SK-N-SH (cell line): ENCODE measurements around the gene TXNRD2. TPM values are rescaled to one million over a fixed set of nuclear protein-coding genes. Genes with fewer than 3 reads are reported as not detected.

ENCODE experiments used
- CTCF ChIA-PET: fragments of 300-600, 350-600 bp; formaldehyde crosslinking; extraction: SDS; loops from one replicate; lab custom pipeline; 2021; lab: Yijun Ruan, JAX
- POLR2A ChIA-PET: fragments of 350-600 bp; sonication (Branson Sonifier 250); formaldehyde crosslinking; extraction: SDS; loops from one replicate; lab custom pipeline; 2020; ENCODE audit warnings: antibody characterized with exemption, inconsistent platforms; lab: Yijun Ruan, JAX
- DNase-seq: peaks from one replicate; pipeline ENCODE4 v3.0.0; 2012
- H2AFZ ChIP-seq: fragments of 200-600 bp; sonication (generic); 2 replicates; pipeline ENCODE4 v1.8.1; 2016; ENCODE audit warnings: antibody characterized with exemption, mild to moderate bottlenecking, low read depth
- H3F3A ChIP-seq: fragments of 200-600 bp; sonication (generic); replicated peaks from 2 replicates; pipeline ENCODE3; 2016; ENCODE audit warnings: antibody characterized with exemption, mild to moderate bottlenecking; ENCODE audit not compliant: insufficient read depth
- H3K27ac ChIP-seq, 2 experiments: fragments of 200-500 bp in 1 of 2; fragments of 200-600 bp in 1 of 2; sonication (Bioruptor generic) in 1 of 2; sonication (generic), shearing (Covaris generic) in 1 of 2; 2 replicates each; pipeline versions ENCODE4 v1.5.1 to v1.6.1; 2014 to 2016; ENCODE audit warnings: low read depth in 2 of 2, inconsistent platforms in 1 of 2, low read length in 1 of 2, mild to moderate bottlenecking in 1 of 2, mixed read lengths in 1 of 2
- H3K27me3 ChIP-seq: fragments of 200-600 bp; sonication (generic), shearing (Covaris generic); 2 replicates; pipeline ENCODE4 v1.6.1; 2016; ENCODE audit warnings: mixed run types; ENCODE audit not compliant: insufficient read depth
- H3K36me3 ChIP-seq, 2 experiments: fragments of 200-500 bp in 1 of 2; fragments of 200-600 bp in 1 of 2; sonication (Bioruptor generic) in 1 of 2; sonication (generic) in 1 of 2; replicated peaks in 1 of 2; 2 replicates each; pipeline versions ENCODE3 to v1.5.1; 2014 to 2016; ENCODE audit warnings: low read length in 1 of 2, mild to moderate bottlenecking in 1 of 2; ENCODE audit not compliant: insufficient read depth in 2 of 2, control insufficient read depth in 1 of 2
- H3K4me1 ChIP-seq, 2 experiments: fragments of 200-500 bp in 1 of 2; fragments of 200-600 bp in 1 of 2; sonication (Bioruptor generic) in 1 of 2; sonication (generic), shearing (Covaris generic) in 1 of 2; 2 replicates each; pipeline versions ENCODE4 v1.5.1 to v1.6.1; 2014 to 2016; ENCODE audit warnings: low read depth in 1 of 2, low read length in 1 of 2, mixed run types in 1 of 2; ENCODE audit not compliant: insufficient read depth in 2 of 2, control insufficient read depth in 1 of 2
- H3K4me2 ChIP-seq: fragments of 200-600 bp; sonication (generic), shearing (Covaris generic); 2 replicates; pipeline ENCODE4 v1.6.1; 2017; ENCODE audit warnings: mixed run types
- H3K4me3 ChIP-seq, 2 experiments: fragments of 200-500 bp in 1 of 2; fragments of 200-600 bp in 1 of 2; sonication (Bioruptor generic) in 1 of 2; sonication (generic), shearing (Covaris generic) in 1 of 2; 2 replicates each; pipeline versions ENCODE4 v1.5.1 to v1.8.1; 2014 to 2016; ENCODE audit warnings: low read depth in 2 of 2, inconsistent platforms in 1 of 2, low read length in 1 of 2, mild to moderate bottlenecking in 1 of 2, mixed read lengths in 1 of 2, moderate library complexity in 1 of 2
- H3K79me2 ChIP-seq: fragments of 200-600 bp; sonication (generic); 2 replicates; pipeline ENCODE4 v1.8.1; 2017; ENCODE audit warnings: mild to moderate bottlenecking; ENCODE audit not compliant: insufficient read depth
- H3K9ac ChIP-seq: fragments of 200-600 bp; sonication (generic); 2 replicates; pipeline ENCODE4 v1.6.1; 2017; ENCODE audit warnings: mixed run types
- H3K9me2 ChIP-seq: fragments of 200-600 bp; sonication (generic); 2 replicates; pipeline ENCODE4 v1.6.1; 2017; ENCODE audit warnings: mixed run types
- H3K9me3 ChIP-seq: fragments of 200-600 bp; sonication (generic); 2 replicates; pipeline ENCODE4 v1.6.1; 2017; ENCODE audit warnings: mixed run types, mild to moderate bottlenecking, moderate library complexity
- H4K20me1 ChIP-seq: fragments of 200-600 bp; sonication (generic); 2 replicates; pipeline ENCODE4 v1.6.1; 2017; ENCODE audit warnings: mild to moderate bottlenecking, mixed run types; ENCODE audit not compliant: insufficient read depth
- CHD2 ChIP-seq: fragments of 150-350 bp; IDR thresholded peaks from 2 replicates; pipeline ENCODE4 v1.6.1; 2018; ENCODE audit warnings: low read length; ENCODE audit not compliant: partially characterized antibody
- EP300 ChIP-seq, 2 experiments: IDR thresholded peaks; 2 replicates each; pipeline versions ENCODE4 v1.4.0 to v1.6.1; 2012; ENCODE audit warnings: borderline replicate concordance in 1 of 2, low read depth in 1 of 2, low read length in 1 of 2
- FOSL2 ChIP-seq: IDR thresholded peaks from 2 replicates; pipeline ENCODE4 v1.4.0; 2012; ENCODE audit warnings: low read depth, mild to moderate bottlenecking, moderate library complexity, borderline replicate concordance
- FOXJ3 ChIP-seq: sonication (generic); formaldehyde crosslinking; IDR thresholded peaks from 2 replicates; pipeline ENCODE4 v1.5.1; 2020; ENCODE audit warnings: mild to moderate bottlenecking, missing genetic modification reagents
- FOXM1 ChIP-seq: IDR thresholded peaks from 2 replicates; pipeline ENCODE4 v1.4.0; 2012; ENCODE audit warnings: low read depth, mild to moderate bottlenecking
- GABPA ChIP-seq: IDR thresholded peaks from 2 replicates; pipeline ENCODE4 v1.4.0; 2012; ENCODE audit warnings: low read depth, mild to moderate bottlenecking
- GATA2 ChIP-seq: sonication (generic); formaldehyde crosslinking; IDR thresholded peaks from 2 replicates; pipeline ENCODE4 v1.5.0; 2020; ENCODE audit warnings: mild to moderate bottlenecking, missing genetic modification reagents
- JUND ChIP-seq: IDR thresholded peaks from 2 replicates; pipeline ENCODE4 v1.4.0; 2012
- MXI1 ChIP-seq: IDR thresholded peaks from 2 replicates; pipeline ENCODE4 v1.6.1; 2012; ENCODE audit warnings: mild to moderate bottlenecking, low read depth, low read length, improper control_type of control experiment
- NFIC ChIP-seq: IDR thresholded peaks from 2 replicates; pipeline ENCODE4 v1.4.0; 2012; ENCODE audit warnings: borderline replicate concordance
- POLR2AphosphoS5 ChIP-seq: IDR thresholded peaks from 2 replicates; pipeline ENCODE4 v1.6.1; 2012; ENCODE audit warnings: low read depth, low read length
- RFX5 ChIP-seq: IDR thresholded peaks from 2 replicates; pipeline ENCODE4 v1.6.1; 2012; ENCODE audit warnings: mild to moderate bottlenecking, improper control_type of control experiment, low read length
- RXRA ChIP-seq: IDR thresholded peaks from 2 replicates; pipeline ENCODE4 v1.4.0; 2012; ENCODE audit warnings: low read depth, mild to moderate bottlenecking, borderline replicate concordance
- TCF12 ChIP-seq: IDR thresholded peaks from 2 replicates; pipeline ENCODE4 v1.4.0; 2012
- TEAD4 ChIP-seq: IDR thresholded peaks from 2 replicates; pipeline ENCODE4 v1.4.0; 2012; ENCODE audit warnings: mild to moderate bottlenecking, borderline replicate concordance; ENCODE audit not compliant: insufficient read depth
- YY1 ChIP-seq: IDR thresholded peaks from 2 replicates; pipeline ENCODE4 v1.4.0; 2012; ENCODE audit warnings: low read depth, mild to moderate bottlenecking
- WGBS: methylation state at CpG from one replicate; pipeline ENCODE4 v1.1.6; 2017; ENCODE audit warnings: low lambda C conversion rate; 5-methylcytosine and 5-hydroxymethylcytosine counted together
- polyA plus RNA-seq, 3 experiments: library from polyadenylated mRNA; depleted of rRNA; stranded (reverse); fragments of >200 nt; gene quantifications; 2 replicates each; pipeline ENCODE4 v1.2.3, GENCODE V29; 2012
- TF ChIP-seq, protein P1 (sequence below): IDR thresholded peaks from 2 replicates; pipeline ENCODE4 v1.4.0; 2012; ENCODE audit warnings: low read depth, borderline replicate concordance
- TF ChIP-seq, protein P2 (sequence below): IDR thresholded peaks from 2 replicates; pipeline ENCODE4; 2012
- TF ChIP-seq, protein P3 (sequence below): fragments of 150-350 bp; IDR thresholded peaks from 2 replicates; pipeline ENCODE4 v1.6.1; 2017; ENCODE audit warnings: antibody characterized with exemption, low read length, low read depth, borderline replicate concordance

The TXNRD2 gene
- polyA plus RNA-seq, 1 of the 3 experiments (the other 2 are of a cell fraction) = 34.7 TPM

DNA sequence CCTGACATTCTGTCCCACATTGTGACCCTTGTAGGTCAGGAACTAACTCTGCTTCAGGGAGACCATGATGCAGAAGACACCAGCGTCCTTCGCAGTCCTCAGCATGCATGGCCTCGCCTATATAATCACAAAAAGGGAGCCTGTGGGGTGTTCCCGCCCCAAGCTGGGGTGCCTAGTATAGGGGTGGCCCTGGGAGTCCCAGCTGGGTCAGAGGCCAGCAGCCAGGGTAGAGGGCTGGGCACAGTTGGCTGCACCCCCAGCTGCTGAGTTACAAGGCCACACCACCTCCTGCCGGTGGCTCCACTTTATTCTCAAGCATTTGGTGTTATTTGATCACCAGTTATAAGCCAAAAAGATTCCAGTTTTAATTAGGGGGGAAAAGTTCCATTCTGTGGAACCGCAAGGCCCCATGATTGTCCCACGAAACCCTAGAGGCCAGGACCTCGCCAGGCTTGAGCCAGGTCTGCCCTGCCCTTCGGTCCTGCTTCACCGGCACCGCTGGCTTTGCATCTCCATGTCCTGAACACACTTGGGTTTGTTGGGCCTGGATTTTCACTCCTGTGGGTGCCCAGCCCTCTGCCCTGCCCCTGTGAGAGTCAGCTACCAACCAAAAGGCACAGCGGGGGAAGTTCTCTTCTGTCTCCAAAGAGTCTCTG lies 72.0 kb downstream of the TXNRD2 start:
- no peaks in the 10 kb centered on the region for H3F3A ChIP-seq
- no peak overlapping the region for H2AFZ ChIP-seq
- H3K9ac ChIP-seq = no peak overlapping the region
- no peaks in the 10 kb centered on the region for H3K27me3 ChIP-seq
- CTCF ChIA-PET = interaction anchor here (1.1 to 4.1 kb wide), 2 partner anchors 113 to 139 kb away, joined by 4 to 22 read pairs; no protein-coding TSS in a partner anchor
- no peak overlapping the region for H3K4me3 ChIP-seq
- no peaks in the 10 kb centered on the region for H3K79me2 ChIP-seq
- H3K9me2 ChIP-seq = no peaks in the 10 kb centered on the region
- WGBS = 93% methylated on average over 5 of the region's 12 CpGs
- TF ChIP-seq RXRA (no peak), GATA2 (no peak), FOSL2 (no peak), TEAD4 (no peak), FOXJ3 (no peak)
- H3K27ac ChIP-seq = no peak overlapping the region
- POLR2A ChIA-PET = no interaction called here
- H3K4me1 ChIP-seq = no peaks in the 10 kb centered on the region; a peak in 1 of 4 replicates
- no peaks in the 10 kb centered on the region for H3K9me3 ChIP-seq
- H3K4me2 ChIP-seq = no peak overlapping the region
- DNase-seq = no peak
- H3K36me3 ChIP-seq = no peaks in the 10 kb centered on the region
- no peaks in the 10 kb centered on the region for H4K20me1 ChIP-seq

DNA sequence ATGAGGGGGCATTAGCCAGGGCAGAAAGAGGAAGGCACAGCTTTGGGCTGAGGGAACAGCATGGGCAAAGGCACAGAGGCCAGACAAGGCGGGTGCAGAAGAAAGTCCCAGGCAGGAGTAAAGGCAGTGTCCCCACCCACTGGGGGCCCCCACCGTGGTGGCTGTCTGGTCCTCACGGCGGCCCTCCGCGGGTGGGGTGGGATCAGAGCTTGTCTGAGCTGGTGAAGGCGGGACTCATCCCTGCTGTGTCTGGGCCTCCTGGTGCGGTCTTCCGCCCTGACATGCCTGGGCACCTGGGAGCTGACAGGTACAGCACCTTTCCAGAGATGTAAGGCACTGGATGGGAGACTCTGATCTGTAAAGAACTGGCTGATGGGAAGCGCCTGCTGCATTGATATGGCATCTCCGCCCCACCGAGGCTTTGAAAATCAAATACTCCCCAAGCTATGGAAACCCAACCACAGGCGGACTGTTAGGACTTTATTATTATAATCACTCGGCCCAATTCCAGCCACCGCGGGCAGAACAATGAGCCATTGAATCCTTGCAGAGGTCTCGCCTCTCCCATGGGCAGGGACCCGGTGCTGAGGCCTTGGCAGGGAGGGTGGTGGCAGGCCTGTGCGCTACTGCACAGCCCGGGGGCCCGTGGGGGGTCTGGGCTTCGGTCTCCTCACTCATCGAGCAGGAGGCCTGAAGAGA lies 72.7 kb downstream of the TXNRD2 start:
- Histone ChIP-seq H2AFZ (no peak overlapping the region), H3K36me3 (no peaks in the 10 kb centered on the region), H3K27ac (no peak overlapping the region)
- TF ChIP-seq TCF12 (no peak), CHD2 (no peak), MXI1 (no peak), EP300 (IDR thresholded peaks at IDR 0.05; ENCODE audit: borderline replicate concordance in 1 of 2, low read depth in 1 of 2, low read length in 1 of 2) (no peak), YY1 (no peak), RXRA (no peak)
- TF ChIP-seq, all 33 proteins: peak for 0
- Histone ChIP-seq H3K79me2 (no peaks in the 10 kb centered on the region), H3K9ac (no peak overlapping the region), H3K4me3 (no peak overlapping the region), H3K4me2 (no peak overlapping the region), H3K27me3 (no peaks in the 10 kb centered on the region), H3K4me1 (no peaks in the 10 kb centered on the region; a peak in 1 of 4 replicates), H3K9me3 (no peaks in the 10 kb centered on the region), H4K20me1 (no peaks in the 10 kb centered on the region), H3K9me2 (no peaks in the 10 kb centered on the region), H3F3A (no peaks in the 10 kb centered on the region)
- CTCF ChIA-PET = interaction anchor here (0.9 to 4.1 kb wide), 5 partner anchors 13 to 138 kb away, joined by 3 to 22 read pairs (median 3); no protein-coding TSS in a partner anchor
- DNase-seq = no peak
- POLR2A ChIA-PET = interaction anchor here (0.6 kb wide), 1 partner anchor 47 kb away, joined by 3 read pairs; no protein-coding TSS in a partner anchor
- 91% methylated on average over 15 of the region's 23 CpGs for WGBS

DNA sequence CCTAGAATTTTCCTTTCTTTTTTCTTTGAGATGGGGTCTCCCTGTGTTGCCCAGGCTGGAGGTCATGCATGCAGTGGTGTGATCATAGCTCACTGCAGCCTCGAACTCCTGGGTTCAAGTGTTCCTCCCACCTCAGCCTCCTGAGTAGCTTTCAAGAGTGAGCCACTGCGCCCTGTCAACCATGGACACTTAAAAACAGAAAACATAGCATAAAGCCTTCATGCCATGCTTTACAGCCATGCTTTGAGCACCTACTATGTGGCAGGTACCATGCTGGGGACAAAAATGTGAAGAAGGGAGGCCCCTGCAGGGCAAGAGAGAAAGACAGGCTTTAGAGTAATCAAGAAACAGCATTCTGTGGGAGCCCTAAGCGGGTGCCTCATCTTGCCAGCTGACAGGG lies 73.3 kb downstream of the TXNRD2 start:
- DNase-seq = no peak
- H3K4me1 ChIP-seq = no peaks in the 10 kb centered on the region; a peak in 1 of 4 replicates
- no peaks in the 10 kb centered on the region for H3K9me2 ChIP-seq
- H3K9me3 ChIP-seq = no peaks in the 10 kb centered on the region
- H3K9ac ChIP-seq = no peak overlapping the region
- CTCF ChIA-PET = interaction anchor here (0.9 to 4.1 kb wide), 4 partner anchors 12 to 137 kb away, joined by 3 to 22 read pairs (median 3); no protein-coding TSS in a partner anchor
- H4K20me1 ChIP-seq = no peaks in the 10 kb centered on the region
- no peak overlapping the region for H3K27ac ChIP-seq
- POLR2A ChIA-PET = interaction anchor here (0.6 kb wide), 1 partner anchor 48 kb away, joined by 3 read pairs; no protein-coding TSS in a partner anchor
- no peaks in the 10 kb centered on the region for H3K36me3 ChIP-seq
- H2AFZ ChIP-seq = no peak overlapping the region
- H3F3A ChIP-seq = no peaks in the 10 kb centered on the region
- H3K4me3 ChIP-seq = no peak overlapping the region
- WGBS = 95% methylated on average over 3 of the region's 3 CpGs
- no peaks in the 10 kb centered on the region for H3K79me2 ChIP-seq
- H3K4me2 ChIP-seq = no peak overlapping the region
- no peaks in the 10 kb centered on the region for H3K27me3 ChIP-seq
- TF ChIP-seq MXI1 (no peak), GATA2 (no peak), RFX5 (no peak), JUND (no peak), FOXM1 (no peak), CHD2 (no peak), POLR2AphosphoS5 (no peak), YY1 (no peak), NFIC (no peak), GABPA (no peak)
- TF ChIP-seq, protein P1, sequence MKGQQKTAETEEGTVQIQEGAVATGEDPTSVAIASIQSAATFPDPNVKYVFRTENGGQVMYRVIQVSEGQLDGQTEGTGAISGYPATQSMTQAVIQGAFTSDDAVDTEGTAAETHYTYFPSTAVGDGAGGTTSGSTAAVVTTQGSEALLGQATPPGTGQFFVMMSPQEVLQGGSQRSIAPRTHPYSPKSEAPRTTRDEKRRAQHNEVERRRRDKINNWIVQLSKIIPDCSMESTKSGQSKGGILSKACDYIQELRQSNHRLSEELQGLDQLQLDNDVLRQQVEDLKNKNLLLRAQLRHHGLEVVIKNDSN = no peak
- TF ChIP-seq, protein P2, sequence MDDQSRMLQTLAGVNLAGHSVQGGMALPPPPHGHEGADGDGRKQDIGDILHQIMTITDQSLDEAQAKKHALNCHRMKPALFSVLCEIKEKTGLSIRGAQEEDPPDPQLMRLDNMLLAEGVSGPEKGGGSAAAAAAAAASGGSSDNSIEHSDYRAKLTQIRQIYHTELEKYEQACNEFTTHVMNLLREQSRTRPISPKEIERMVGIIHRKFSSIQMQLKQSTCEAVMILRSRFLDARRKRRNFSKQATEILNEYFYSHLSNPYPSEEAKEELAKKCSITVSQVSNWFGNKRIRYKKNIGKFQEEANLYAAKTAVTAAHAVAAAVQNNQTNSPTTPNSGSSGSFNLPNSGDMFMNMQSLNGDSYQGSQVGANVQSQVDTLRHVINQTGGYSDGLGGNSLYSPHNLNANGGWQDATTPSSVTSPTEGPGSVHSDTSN = no peak
- TF ChIP-seq, protein P3, sequence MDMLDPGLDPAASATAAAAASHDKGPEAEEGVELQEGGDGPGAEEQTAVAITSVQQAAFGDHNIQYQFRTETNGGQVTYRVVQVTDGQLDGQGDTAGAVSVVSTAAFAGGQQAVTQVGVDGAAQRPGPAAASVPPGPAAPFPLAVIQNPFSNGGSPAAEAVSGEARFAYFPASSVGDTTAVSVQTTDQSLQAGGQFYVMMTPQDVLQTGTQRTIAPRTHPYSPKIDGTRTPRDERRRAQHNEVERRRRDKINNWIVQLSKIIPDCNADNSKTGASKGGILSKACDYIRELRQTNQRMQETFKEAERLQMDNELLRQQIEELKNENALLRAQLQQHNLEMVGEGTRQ = no peak
